ENCODE measurements around the gene HMGA1. TPM values are rescaled to one million over a fixed set of nuclear protein-coding genes. Genes with fewer than 3 reads are reported as not detected.

HMGA1 gene
- total RNA-seq, 1 experiment from 2014 or later, result 2,446 TPM

DNA sequence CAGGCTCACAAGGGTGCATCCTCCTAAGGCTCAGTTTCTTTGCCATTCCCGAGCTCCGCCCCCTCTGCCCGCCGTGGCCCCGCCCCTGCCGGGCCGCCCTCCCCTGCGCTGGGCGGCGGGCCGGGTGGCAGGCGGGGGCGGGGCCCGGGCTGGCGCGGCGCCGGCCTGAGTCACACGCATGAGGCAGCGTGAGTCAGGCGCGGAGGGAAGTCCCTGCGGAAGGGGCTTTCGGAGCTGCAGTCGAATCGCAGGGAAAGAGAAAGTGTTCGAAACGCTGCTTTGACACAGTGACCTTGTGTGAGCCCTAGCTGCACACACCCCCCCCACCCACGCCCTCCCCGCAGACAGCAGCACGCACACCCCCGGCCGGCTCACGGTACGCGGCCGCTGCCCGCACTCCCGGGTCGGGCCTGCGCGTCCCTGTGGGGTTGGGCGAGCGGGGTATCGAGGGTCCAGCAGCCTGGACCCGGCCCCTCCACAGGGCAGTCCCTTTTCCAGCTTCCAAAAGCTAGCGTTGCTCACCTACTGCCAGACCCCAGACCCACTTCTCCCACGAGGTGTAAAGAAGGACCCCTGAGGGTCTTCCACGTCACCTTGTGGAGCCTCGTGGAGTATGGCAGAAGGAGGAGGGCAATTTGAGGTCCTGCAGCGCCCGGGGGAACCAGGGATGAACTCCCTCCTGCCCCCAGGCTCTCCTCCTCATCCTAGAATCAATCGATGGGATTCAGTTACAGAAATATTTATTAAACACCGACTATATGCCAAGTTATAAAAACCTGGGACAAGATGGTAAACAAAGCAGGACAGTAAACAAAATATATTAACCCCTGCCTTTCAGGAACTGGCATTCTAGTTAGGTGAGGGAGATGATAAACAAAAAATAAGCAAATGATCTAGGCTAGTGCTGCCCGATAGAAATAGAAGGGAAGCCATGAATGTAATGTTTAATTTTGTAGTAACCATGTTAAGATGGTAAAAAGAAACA, 12.4 kb upstream of the HMGA1 start (continued):
- TF ChIP-seq, protein P1, sequence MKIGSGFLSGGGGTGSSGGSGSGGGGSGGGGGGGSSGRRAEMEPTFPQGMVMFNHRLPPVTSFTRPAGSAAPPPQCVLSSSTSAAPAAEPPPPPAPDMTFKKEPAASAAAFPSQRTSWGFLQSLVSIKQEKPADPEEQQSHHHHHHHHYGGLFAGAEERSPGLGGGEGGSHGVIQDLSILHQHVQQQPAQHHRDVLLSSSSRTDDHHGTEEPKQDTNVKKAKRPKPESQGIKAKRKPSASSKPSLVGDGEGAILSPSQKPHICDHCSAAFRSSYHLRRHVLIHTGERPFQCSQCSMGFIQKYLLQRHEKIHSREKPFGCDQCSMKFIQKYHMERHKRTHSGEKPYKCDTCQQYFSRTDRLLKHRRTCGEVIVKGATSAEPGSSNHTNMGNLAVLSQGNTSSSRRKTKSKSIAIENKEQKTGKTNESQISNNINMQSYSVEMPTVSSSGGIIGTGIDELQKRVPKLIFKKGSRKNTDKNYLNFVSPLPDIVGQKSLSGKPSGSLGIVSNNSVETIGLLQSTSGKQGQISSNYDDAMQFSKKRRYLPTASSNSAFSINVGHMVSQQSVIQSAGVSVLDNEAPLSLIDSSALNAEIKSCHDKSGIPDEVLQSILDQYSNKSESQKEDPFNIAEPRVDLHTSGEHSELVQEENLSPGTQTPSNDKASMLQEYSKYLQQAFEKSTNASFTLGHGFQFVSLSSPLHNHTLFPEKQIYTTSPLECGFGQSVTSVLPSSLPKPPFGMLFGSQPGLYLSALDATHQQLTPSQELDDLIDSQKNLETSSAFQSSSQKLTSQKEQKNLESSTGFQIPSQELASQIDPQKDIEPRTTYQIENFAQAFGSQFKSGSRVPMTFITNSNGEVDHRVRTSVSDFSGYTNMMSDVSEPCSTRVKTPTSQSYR (CRISPR knock-in tag; IDR thresholded peaks at IDR 0.05), result no peak

DNA sequence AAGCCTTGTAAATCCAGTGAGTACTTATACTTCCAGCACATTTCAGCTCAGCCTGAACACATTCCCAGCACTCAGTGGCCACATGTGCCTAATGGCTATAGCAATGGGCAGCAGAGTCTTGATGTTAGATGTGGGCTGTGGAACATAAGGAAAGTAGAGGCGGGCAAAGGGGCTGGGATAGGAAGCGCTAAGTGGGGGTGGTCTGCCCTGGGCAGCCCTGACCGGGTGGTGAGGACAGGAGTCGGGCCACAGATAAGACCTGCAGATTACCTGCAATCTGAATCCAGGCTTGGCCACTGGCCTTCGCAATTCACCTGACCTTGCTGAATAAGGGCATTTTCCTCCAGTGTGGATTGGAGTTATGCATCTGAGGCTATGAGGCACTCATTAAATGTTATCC, 11.1 kb upstream of the HMGA1 start:
- Mint-ChIP-seq H3K27me3 (ENCODE audit: low read depth) (no peaks in the 10 kb centered on the region; the same call in 1 of the 2 replicates), H3K36me3 (no peaks in the 10 kb centered on the region), H3K4me3 (no peak overlapping the region), H3K9me3 (no peaks in the 10 kb centered on the region), H3K4me1 (peaks cover 53% of the 10 kb centered on the region), H3K27ac (no peak overlapping the region)
- DNase-seq (ENCODE audit: low spot score) (no peak), ATAC-seq (no peak)
- ChIA-PET CTCF (no interaction called here), POLR2A (interaction anchor here (2.7 kb wide), 1 partner anchor 11 kb away, joined by 30 read pairs; the partner anchor contains the start of gene HMGA1)
- TF ChIP-seq TEAD4 (CRISPR knock-in tag; IDR thresholded peaks at IDR 0.05) (no peak), MXD4 (CRISPR knock-in tag; IDR thresholded peaks at IDR 0.05; ENCODE audit: borderline replicate concordance) (no peak), ZNF671 (CRISPR knock-in tag; IDR thresholded peaks at IDR 0.05) (no peak), ZNF263 (CRISPR knock-in tag; IDR thresholded peaks at IDR 0.05; ENCODE audit: low read depth) (no peak)
- TF ChIP-seq, protein P2, sequence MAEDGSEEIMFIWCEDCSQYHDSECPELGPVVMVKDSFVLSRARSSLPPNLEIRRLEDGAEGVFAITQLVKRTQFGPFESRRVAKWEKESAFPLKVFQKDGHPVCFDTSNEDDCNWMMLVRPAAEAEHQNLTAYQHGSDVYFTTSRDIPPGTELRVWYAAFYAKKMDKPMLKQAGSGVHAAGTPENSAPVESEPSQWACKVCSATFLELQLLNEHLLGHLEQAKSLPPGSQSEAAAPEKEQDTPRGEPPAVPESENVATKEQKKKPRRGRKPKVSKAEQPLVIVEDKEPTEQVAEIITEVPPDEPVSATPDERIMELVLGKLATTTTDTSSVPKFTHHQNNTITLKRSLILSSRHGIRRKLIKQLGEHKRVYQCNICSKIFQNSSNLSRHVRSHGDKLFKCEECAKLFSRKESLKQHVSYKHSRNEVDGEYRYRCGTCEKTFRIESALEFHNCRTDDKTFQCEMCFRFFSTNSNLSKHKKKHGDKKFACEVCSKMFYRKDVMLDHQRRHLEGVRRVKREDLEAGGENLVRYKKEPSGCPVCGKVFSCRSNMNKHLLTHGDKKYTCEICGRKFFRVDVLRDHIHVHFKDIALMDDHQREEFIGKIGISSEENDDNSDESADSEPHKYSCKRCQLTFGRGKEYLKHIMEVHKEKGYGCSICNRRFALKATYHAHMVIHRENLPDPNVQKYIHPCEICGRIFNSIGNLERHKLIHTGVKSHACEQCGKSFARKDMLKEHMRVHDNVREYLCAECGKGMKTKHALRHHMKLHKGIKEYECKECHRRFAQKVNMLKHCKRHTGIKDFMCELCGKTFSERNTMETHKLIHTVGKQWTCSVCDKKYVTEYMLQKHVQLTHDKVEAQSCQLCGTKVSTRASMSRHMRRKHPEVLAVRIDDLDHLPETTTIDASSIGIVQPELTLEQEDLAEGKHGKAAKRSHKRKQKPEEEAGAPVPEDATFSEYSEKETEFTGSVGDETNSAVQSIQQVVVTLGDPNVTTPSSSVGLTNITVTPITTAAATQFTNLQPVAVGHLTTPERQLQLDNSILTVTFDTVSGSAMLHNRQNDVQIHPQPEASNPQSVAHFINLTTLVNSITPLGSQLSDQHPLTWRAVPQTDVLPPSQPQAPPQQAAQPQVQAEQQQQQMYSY (CRISPR knock-in tag; IDR thresholded peaks at IDR 0.05), result no peak
- TF ChIP-seq, protein P3, sequence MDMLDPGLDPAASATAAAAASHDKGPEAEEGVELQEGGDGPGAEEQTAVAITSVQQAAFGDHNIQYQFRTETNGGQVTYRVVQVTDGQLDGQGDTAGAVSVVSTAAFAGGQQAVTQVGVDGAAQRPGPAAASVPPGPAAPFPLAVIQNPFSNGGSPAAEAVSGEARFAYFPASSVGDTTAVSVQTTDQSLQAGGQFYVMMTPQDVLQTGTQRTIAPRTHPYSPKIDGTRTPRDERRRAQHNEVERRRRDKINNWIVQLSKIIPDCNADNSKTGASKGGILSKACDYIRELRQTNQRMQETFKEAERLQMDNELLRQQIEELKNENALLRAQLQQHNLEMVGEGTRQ (CRISPR knock-in tag; IDR thresholded peaks at IDR 0.05), result no peak
- TF ChIP-seq, protein P4, sequence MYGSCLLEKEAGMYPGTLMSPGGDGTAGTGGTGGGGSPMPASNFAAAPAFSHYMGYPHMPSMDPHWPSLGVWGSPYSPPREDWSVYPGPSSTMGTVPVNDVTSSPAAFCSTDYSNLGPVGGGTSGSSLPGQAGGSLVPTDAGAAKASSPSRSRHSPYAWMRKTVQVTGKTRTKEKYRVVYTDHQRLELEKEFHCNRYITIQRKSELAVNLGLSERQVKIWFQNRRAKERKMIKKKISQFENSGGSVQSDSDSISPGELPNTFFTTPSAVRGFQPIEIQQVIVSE (CRISPR knock-in tag; IDR thresholded peaks at IDR 0.05; ENCODE audit: borderline replicate concordance), result no peak
- TF ChIP-seq, protein P5, sequence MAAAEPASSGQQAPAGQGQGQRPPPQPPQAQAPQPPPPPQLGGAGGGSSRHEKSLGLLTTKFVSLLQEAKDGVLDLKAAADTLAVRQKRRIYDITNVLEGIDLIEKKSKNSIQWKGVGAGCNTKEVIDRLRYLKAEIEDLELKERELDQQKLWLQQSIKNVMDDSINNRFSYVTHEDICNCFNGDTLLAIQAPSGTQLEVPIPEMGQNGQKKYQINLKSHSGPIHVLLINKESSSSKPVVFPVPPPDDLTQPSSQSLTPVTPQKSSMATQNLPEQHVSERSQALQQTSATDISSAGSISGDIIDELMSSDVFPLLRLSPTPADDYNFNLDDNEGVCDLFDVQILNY (CRISPR knock-in tag; IDR thresholded peaks at IDR 0.05), result no peak
- TF ChIP-seq, protein P6, sequence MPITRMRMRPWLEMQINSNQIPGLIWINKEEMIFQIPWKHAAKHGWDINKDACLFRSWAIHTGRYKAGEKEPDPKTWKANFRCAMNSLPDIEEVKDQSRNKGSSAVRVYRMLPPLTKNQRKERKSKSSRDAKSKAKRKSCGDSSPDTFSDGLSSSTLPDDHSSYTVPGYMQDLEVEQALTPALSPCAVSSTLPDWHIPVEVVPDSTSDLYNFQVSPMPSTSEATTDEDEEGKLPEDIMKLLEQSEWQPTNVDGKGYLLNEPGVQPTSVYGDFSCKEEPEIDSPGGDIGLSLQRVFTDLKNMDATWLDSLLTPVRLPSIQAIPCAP (CRISPR knock-in tag; IDR thresholded peaks at IDR 0.05), result no peak

DNA sequence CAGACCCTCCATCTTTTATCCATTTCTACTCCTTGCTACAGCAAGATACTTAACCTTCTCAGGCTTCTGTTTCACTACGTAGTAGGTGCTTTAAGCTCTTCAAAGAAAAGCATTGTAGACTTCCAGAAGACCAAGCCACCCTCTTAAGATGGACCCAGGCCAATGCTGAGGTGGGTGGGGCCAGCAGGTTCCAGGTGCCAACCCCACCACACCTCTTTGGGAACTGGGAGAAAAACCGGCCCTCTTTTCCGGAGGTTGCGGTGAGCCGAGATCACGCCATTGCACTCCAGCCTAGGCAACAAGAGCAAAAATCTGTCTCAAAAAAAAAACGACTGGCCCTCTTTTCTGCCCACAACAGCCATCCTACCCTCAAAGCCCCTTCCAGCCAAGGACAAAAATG, 10.6 kb upstream of the HMGA1 start:
- ChIA-PET POLR2A (interaction anchor here (1.6 to 2.1 kb wide), 2 partner anchors 11 to 24 kb away, joined by 9 to 41 read pairs; partner anchors contain the start of gene HMGA1), CTCF (interaction anchor here (0.7 to 1.7 kb wide), 7 partner anchors 11 to 154 kb away, joined by 3 to 24 read pairs (median 5); partner anchors contain the start of genes HMGA1 and SMIM29)
- ATAC-seq (no peak), DNase-seq (ENCODE audit: low spot score) (no peak)
- Mint-ChIP-seq H3K4me3 (no peak overlapping the region), H3K4me1 (peaks cover 55% of the 10 kb centered on the region), H3K27me3 (ENCODE audit: low read depth) (no peaks in the 10 kb centered on the region; the same call in 1 of the 2 replicates), H3K27ac (peak overlapping the region; percentile 98), H3K9me3 (no peaks in the 10 kb centered on the region), H3K36me3 (no peaks in the 10 kb centered on the region)
- TF ChIP-seq NR1H2 (CRISPR knock-in tag; IDR thresholded peaks at IDR 0.05) (no peak), CREB1 (CRISPR knock-in tag; IDR thresholded peaks at IDR 0.05) (no peak), JAZF1 (CRISPR knock-in tag; IDR thresholded peaks at IDR 0.05) (no peak)
- TF ChIP-seq, protein P3 (CRISPR knock-in tag; IDR thresholded peaks at IDR 0.05), result no peak
- TF ChIP-seq, protein P7, sequence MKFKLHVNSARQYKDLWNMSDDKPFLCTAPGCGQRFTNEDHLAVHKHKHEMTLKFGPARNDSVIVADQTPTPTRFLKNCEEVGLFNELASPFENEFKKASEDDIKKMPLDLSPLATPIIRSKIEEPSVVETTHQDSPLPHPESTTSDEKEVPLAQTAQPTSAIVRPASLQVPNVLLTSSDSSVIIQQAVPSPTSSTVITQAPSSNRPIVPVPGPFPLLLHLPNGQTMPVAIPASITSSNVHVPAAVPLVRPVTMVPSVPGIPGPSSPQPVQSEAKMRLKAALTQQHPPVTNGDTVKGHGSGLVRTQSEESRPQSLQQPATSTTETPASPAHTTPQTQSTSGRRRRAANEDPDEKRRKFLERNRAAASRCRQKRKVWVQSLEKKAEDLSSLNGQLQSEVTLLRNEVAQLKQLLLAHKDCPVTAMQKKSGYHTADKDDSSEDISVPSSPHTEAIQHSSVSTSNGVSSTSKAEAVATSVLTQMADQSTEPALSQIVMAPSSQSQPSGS (CRISPR knock-in tag; IDR thresholded peaks at IDR 0.05; ENCODE audit: borderline replicate concordance, low read depth), result no peak
- TF ChIP-seq, protein P8, sequence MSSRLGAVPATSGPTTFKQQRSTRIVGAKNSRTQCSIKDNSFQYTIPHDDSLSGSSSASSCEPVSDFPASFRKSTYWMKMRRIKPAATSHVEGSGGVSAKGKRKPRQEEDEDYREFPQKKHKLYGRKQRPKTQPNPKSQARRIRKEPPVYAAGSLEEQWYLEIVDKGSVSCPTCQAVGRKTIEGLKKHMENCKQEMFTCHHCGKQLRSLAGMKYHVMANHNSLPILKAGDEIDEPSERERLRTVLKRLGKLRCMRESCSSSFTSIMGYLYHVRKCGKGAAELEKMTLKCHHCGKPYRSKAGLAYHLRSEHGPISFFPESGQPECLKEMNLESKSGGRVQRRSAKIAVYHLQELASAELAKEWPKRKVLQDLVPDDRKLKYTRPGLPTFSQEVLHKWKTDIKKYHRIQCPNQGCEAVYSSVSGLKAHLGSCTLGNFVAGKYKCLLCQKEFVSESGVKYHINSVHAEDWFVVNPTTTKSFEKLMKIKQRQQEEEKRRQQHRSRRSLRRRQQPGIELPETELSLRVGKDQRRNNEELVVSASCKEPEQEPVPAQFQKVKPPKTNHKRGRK (CRISPR knock-in tag; IDR thresholded peaks at IDR 0.05; ENCODE audit: borderline replicate concordance), result no peak

Measured in WTC11 (cell line).